Nephron progenitor cell (in vitro differentiated cells): ENCODE data around the gene HAO1.

Experiments
- DNase-seq: peaks from one replicate; pipeline ENCODE4 v3.0.0; 2021
- H3K27ac Mint-ChIP-seq: 2 replicates; pipeline ENCODE4 v1.8.0; 2021; ENCODE audit warnings: mild to moderate bottlenecking, moderate library complexity, mixed read lengths
- H3K27me3 Mint-ChIP-seq: 2 replicates; pipeline ENCODE4 v1.8.0; 2021; ENCODE audit warnings: mild to moderate bottlenecking, low read depth, mixed read lengths; ENCODE audit not compliant: poor library complexity
- H3K36me3 Mint-ChIP-seq: 2 replicates; pipeline ENCODE4 v1.8.0; 2021; ENCODE audit warnings: low read depth, mixed read lengths
- H3K4me1 Mint-ChIP-seq: 2 replicates; pipeline ENCODE4 v1.8.0; 2021; ENCODE audit warnings: mixed read lengths
- H3K4me3 Mint-ChIP-seq: 2 replicates; pipeline ENCODE4 v1.8.0; 2021; ENCODE audit warnings: mild to moderate bottlenecking, moderate library complexity, mixed read lengths
- H3K9me3 Mint-ChIP-seq: 2 replicates; pipeline ENCODE4 v1.8.0; 2021; ENCODE audit warnings: mild to moderate bottlenecking, moderate library complexity, mixed read lengths
- TF ChIP-seq, protein P1 (sequence below): fragments of 200-600 bp; sonication (generic); IDR thresholded peaks from 2 replicates; pipeline ENCODE4 v1.5.0; 2021; ENCODE audit warnings: antibody characterized with exemption

The HAO1 gene

DNA sequence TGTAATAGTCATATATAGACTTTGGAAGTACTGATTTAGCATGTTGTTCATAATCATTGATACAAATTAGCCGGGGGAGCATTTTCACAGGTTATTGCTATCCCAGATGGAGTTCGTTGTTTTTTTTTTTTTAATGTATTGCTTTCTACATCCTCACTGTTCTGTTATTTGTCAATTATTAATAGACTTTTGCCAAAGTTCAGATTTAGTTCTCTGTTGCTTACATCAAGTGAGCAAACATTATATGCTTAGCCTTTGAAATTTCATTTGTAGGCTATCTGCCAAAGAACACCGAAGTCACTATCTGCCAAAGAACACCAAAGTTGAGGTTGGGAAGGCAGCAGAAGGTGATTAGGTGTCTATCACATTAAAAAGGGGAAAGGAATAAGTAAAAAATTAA lies at the start of gene HAO1:
Gene HAO1, minus strand, starts transcription at position 118 of the 400 bp plus-strand sequence. Its CDS starts 36 bp downstream, at position 82.
- peaks cover 4% of the 10 kb centered on the region for H3K36me3 Mint-ChIP-seq
- TF ChIP-seq, protein P1, sequence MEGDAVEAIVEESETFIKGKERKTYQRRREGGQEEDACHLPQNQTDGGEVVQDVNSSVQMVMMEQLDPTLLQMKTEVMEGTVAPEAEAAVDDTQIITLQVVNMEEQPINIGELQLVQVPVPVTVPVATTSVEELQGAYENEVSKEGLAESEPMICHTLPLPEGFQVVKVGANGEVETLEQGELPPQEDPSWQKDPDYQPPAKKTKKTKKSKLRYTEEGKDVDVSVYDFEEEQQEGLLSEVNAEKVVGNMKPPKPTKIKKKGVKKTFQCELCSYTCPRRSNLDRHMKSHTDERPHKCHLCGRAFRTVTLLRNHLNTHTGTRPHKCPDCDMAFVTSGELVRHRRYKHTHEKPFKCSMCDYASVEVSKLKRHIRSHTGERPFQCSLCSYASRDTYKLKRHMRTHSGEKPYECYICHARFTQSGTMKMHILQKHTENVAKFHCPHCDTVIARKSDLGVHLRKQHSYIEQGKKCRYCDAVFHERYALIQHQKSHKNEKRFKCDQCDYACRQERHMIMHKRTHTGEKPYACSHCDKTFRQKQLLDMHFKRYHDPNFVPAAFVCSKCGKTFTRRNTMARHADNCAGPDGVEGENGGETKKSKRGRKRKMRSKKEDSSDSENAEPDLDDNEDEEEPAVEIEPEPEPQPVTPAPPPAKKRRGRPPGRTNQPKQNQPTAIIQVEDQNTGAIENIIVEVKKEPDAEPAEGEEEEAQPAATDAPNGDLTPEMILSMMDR: no peak
- H3K4me1 Mint-ChIP-seq: peaks cover 8% of the 10 kb centered on the region
- H3K4me3 Mint-ChIP-seq: no peak within 1 kb of the TSS
- H3K9me3 Mint-ChIP-seq: peaks cover 11% of the 10 kb centered on the region
- H3K27me3 Mint-ChIP-seq: no peaks in the 10 kb centered on the region
- DNase-seq: no peak
- no peak within 1 kb of the TSS for H3K27ac Mint-ChIP-seq

DNA sequence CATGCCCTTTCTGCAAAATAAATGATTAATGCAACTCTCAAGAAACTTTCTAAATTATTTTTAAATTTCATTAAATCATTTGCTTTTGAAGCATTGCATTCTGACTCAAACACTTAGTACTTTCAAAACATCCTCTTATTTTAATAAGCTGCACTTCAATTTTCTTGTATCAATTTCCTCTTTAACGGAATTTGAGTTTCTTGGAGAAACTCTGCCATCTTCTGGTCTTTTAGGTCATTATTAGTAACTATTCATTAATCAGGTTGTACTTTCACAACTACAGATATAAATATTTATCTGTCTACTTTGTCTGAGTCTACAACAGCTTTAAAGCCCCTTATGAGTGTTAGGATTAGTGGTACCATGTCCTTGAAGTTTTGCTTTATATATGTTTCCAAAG lies 49.1 kb upstream of the HAO1 start:
- Mint-ChIP-seq H3K4me1 (no peaks in the 10 kb centered on the region), H3K27me3 (no peaks in the 10 kb centered on the region), H3K36me3 (peaks cover 35% of the 10 kb centered on the region), H3K4me3 (no peak overlapping the region), H3K27ac (no peak overlapping the region), H3K9me3 (peaks cover 10% of the 10 kb centered on the region)
- TF ChIP-seq, protein P1: no peak
- no peak for DNase-seq

DNA sequence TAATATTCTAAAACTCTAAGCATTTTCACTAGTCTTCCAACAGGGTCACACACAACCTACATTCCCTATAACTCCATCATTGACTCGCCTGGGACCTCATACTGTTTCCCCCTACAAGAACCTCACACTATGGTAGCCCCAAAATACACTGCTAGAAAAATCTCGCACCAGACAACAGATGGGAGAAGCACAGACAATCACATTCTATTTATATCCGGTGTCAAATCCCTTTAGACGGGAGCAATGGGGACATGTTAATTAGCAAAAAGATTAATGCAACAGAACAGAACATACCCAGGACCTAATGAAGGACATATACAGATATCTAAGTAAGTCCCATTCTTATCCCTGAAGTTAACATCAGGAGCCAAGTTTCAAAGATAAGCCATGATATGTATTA lies 45.7 kb upstream of the HAO1 start:
- Mint-ChIP-seq H3K36me3 (peaks cover 27% of the 10 kb centered on the region), H3K9me3 (no peaks in the 10 kb centered on the region), H3K4me1 (no peaks in the 10 kb centered on the region), H3K27ac (no peak overlapping the region), H3K4me3 (no peak overlapping the region), H3K27me3 (no peaks in the 10 kb centered on the region)
- TF ChIP-seq, protein P1: no peak
- DNase-seq: no peak

DNA sequence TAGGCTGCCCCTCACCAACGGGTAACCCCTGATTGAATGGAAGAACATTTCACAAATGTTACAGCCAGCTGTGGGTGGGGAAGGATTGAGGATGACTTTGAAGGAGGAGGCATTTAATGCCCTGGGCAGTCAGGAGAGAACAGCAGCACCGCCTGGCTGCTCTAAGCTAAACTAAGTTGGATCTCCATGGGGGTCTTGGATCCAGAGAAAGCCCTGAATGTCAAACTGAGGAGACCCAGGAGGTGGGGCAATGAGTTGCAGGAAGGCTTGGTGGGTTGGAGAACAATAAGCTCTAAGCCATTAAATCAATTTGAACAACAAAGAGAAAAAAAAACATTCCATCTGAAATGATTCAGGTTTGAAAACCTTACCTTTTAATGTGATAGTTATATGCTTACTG lies 43.9 kb upstream of the HAO1 start:
- Mint-ChIP-seq H3K36me3 (peaks cover 25% of the 10 kb centered on the region), H3K27ac (no peak overlapping the region), H3K4me3 (no peak overlapping the region), H3K4me1 (no peaks in the 10 kb centered on the region), H3K27me3 (no peaks in the 10 kb centered on the region), H3K9me3 (no peaks in the 10 kb centered on the region)
- DNase-seq: no peak
- TF ChIP-seq, protein P1: no peak

DNA sequence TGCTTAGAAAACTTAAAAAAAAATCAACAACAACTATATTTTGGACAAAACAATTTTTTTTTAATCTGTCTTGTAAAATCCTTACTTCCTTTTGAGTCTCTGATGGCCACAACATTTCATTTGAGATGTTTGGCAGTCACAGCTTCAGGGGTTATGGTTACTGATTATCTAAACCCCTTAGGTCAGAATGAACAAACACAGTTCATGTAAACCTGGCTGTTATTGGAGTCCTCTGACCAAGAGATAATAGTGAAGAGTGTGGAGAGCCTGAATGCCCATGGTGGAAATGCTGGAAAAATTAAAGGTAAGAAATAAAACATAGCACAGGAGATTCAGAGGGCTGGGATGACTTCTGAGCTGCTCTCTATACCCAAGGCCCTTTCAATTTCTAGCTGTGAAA lies 41.1 kb upstream of the HAO1 start:
- peaks cover 20% of the 10 kb centered on the region for H3K36me3 Mint-ChIP-seq
- no peak overlapping the region for H3K27ac Mint-ChIP-seq
- H3K27me3 Mint-ChIP-seq: no peaks in the 10 kb centered on the region
- TF ChIP-seq, protein P1: no peak
- no peak for DNase-seq
- no peaks in the 10 kb centered on the region for H3K9me3 Mint-ChIP-seq
- no peak overlapping the region for H3K4me3 Mint-ChIP-seq
- H3K4me1 Mint-ChIP-seq: no peaks in the 10 kb centered on the region

DNA sequence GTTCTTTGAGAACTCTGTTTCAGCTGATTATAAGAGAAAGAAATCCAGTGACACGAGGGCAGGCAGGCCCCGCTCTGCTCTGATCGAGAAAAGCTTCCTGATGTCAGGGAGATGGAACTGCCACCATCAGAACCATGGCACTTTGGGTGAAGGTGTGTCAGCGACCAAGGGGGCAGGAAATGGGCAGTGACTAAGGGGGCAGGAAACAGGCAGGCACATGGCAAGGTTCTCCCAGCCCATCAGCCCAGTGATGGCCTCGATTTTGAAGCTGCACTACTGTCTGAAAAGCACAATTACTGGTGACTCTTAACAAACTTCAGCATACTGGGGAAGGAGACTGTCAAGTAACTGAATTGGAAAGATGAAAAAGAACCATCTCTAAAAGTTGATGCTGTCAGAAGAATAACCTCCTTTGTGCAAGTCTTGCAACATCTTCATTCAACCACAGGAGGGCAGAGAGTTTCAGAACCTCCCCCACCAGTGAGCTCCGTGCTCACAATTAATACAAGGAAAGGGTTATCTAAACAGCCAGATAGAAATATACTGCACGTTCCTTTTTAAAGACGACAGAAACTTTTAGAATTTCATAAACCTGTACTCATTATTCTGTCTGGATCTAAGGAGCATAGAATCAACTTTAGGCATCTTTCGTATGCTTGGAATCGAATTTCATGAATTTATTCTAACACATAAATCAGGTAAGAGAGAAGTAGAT lies 40.2 kb upstream of the HAO1 start:
- Mint-ChIP-seq H3K27me3 (no peaks in the 10 kb centered on the region), H3K27ac (no peak overlapping the region), H3K4me1 (no peaks in the 10 kb centered on the region), H3K4me3 (no peak overlapping the region), H3K36me3 (peaks cover 14% of the 10 kb centered on the region), H3K9me3 (no peaks in the 10 kb centered on the region)
- peak; percentile 7 for DNase-seq
- TF ChIP-seq, protein P1: peak; percentile 50
